HG02973 (cell line): ENCODE measurements around the gene SERTAD4.

Experiments
- ATAC-seq: cut with Tn5 transposase; IDR thresholded peaks from one replicate; pipeline ENCODE4 v1.9.1; 2021; ENCODE audit warnings: moderate library complexity; ENCODE audit not compliant: unreplicated experiment

The SERTAD4 gene

GRCh38 chr1:210231846-210232510 lies 618 bp upstream of the SERTAD4 start:
- ATAC-seq = no peak

- ATAC-seq = no peak
Observed at GRCh38 chr1:210233216-210233494, 559 bp downstream of the SERTAD4 start.

- no peak for ATAC-seq
Observed at GRCh38 chr1:210233495-210234328, 1.1 kb downstream of the SERTAD4 start.

GRCh38 chr1:210234329-210234757 lies 1.7 kb downstream of the SERTAD4 start:
- no peak for ATAC-seq

- ATAC-seq = no peak
Observed at GRCh38 chr1:210235363-210236053, 2.9 kb downstream of the SERTAD4 start.

DNA sequence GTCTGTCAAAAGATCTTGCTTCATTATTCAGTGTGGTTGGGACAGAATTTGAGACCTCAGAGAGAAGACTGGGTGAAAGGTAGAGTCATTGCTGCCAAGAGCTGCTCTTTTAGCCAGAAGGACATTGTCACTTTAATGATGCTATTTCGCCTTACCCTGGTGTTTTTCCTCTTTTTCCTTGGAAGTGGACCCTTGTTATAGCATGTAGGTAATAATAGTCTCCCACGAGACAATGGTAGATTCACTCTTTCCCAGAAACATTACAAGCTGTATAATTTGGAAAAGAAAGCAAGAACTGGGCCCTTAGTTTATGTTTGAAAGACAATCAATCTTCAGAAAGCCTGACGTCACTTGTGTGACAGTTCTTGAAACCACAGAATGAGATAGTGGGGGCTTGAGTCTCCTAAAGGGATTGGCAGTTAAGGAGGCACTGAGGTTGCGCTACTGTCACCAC lies 3.8 kb downstream of the SERTAD4 start:
- ATAC-seq = no peak

GRCh38 chr1:210236840-210237409 lies 4.3 kb downstream of the SERTAD4 start:
- no peak for ATAC-seq

DNA sequence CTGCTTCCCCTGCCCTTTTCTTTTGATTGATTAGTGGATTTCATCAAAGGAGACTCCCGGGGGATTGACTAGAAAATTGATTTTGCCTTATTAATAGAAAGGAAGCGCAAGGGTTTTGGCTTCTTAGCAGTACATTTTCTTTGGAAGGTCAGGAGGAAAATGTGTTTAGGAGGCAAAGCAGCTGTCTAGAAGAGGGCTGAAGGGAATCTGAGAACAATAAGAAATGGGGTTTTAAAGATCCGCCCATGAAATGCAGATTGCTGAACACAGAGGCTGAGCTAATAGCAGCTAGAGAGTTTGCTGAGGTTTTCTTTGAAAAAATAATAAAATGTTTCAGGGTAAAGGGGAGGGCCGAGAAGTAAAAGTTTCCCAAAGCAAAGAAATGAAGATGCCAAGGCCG lies 4.9 kb downstream of the SERTAD4 start:
- ATAC-seq = no peak

GRCh38 chr1:210237981-210238380 lies 5.4 kb downstream of the SERTAD4 start:
- no peak for ATAC-seq

DNA sequence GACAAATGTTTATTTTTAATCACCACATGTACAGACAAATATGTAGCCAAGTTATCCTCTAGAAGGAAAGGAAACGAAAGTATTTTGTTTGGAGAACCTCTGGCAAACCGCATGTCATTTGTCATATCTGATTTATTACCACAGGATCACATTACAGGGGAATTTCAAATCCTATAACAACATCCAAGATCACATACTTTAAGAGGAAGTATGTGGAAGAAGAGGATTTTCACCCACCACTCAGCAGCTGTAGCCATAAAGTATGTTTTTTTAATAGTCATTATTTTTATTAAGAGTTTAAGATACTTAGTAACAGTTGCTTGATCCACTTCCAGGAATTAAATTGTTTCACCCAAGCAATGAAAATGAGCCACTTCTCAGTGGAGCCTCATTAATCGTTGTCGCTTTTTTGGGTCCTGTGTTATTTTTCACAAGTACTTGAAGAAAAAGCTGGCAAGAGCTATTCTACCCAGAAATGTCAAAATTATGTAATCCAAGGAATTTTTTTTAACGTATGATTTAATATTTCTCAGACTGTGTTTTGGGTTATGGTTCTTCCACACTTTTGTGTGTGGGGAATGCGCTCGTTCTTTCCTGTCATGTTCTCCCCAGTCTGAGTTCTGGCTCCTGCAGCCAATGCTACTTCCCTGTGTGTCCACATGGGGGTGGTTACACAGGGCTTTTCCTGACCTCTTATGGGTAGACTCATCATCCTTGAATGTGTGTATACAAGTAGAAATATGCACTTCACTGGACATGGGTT lies 6.9 kb downstream of the SERTAD4 start:
- ATAC-seq = no peak

GRCh38 chr1:210241121-210241520 lies 8.5 kb downstream of the SERTAD4 start:
- no peak for ATAC-seq

- no peak for ATAC-seq
Observed at GRCh38 chr1:210244746-210245367, 12.3 kb downstream of the SERTAD4 start.

DNA sequence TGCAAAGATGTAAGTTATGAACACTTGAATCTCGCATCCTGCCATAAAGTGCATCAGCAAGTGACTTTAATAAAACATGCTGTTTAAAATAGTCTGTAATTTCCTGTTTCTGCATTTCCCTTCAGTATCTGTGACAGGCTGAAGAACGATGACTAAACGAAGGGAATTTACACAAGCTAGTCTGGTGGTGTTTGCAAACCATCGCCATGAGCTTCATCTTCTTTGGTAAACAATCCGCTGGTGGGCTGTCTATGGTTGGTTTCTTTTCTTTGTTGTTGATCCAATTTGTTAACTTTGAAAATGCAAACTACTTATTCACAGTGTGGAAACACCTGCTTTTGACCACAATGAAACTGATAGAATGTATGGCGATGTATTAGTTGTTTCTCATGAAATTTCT lies 13.9 kb downstream of the SERTAD4 start:
- ATAC-seq = no peak

GRCh38 chr1:210248341-210248740 lies 15.7 kb downstream of the SERTAD4 start:
- no peak for ATAC-seq

GRCh38 chr1:210250665-210250997 lies 18.0 kb downstream of the SERTAD4 start:
- no peak for ATAC-seq

DNA sequence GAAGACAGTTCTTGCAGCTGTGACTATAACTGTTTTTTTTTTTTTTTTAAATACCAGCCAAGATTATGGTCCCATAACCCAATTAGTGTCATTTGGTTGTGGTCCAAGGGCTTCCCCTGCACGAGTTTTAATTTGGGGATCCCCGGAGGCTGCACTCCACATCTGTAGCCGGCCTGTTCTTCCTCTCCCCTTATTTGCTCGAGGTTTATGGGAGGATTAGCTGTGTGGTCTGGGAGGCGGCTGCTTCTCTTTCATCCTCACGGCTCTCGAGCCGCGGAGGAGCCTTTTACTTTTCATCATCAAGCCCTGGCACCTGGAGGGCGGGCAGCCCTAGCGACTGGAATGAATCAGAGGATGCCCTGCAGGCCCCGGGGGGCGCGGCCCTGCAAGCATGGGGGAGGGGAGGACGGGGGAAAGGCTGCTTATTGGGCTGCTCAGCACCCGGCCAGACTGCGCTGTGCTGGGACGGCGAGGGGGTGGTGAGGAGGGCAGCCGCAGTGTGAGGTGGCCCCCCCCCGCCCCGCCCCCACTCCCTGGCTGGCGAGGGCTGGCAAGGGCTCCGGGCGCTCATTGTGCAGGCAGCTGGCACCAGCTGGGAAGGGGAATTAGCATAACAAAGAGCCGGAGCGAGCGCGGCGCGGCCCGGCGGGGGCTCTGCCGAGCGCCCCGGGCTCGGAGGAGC lies 18.5 kb downstream of the SERTAD4 start:
- no peak for ATAC-seq

DNA sequence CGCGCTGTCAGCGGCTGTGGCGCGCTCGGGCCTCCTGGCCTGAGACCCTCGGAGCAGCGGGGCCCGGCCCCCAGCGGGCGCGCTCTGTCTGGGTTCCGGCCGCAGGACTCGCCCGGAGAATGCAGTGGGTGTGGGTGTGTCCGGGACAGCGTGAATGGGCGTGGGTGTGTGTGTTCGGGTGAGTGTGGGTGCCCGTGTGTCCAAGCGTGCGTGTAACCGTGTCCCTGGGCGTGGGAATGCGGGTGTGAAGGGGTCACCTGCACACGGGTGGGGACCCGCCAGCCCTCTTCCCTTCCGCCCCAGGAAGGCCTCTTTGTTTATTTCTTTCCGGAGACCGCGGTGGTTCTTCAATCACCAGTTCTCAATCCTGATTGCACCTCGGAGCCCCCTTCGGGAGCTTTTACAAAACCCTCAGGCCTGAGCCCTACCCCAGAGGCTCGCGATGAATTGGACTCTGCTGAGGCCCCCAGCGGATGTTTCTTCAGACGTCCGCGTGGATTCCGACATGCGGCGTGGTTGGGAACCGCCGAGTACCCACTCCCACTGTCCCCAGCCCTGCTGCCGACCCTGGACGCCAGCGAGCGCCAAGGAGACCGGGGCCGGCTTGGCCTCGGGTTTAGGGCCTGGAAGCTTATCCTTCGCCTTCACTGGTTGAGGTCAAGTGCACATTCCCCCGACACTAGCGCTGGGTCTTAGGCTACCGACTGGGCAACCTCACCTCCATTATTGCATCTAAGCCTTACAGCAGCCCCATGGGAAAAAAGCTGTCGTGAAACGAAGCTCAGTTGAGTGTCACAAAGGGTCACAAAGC lies 19.3 kb downstream of the SERTAD4 start:
- no peak for ATAC-seq

GRCh38 chr1:210252621-210253051 lies 20.0 kb downstream of the SERTAD4 start:
- no peak for ATAC-seq

- no peak for ATAC-seq
Observed at GRCh38 chr1:210254298-210254697, 21.7 kb downstream of the SERTAD4 start.
